IMR-90 (cell line): Measurements from ENCODE around the gene CSF1. TPM values are rescaled to one million over a fixed set of nuclear protein-coding genes. Genes with fewer than 3 reads are reported as not detected.
A peak's percentile ranks its signal among the peaks of the same experiment; 100 is the strongest.

Experiments
- ATAC-seq: fragments of 200-7000 bp; cut with Tn5 transposase; 2 replicates; pipeline ENCODE4 v1.9.1; 2020; ENCODE audit warnings: low read depth, mild to moderate bottlenecking, moderate library complexity
- BruUV-seq: library from RNA; stranded (reverse); fragments of 400-500 nt; replicated peaks from 2 replicates; lab custom pipeline; 2021; lab: Mats Ljungman, UMichigan
- CTCF ChIA-PET: fragments of 300-600 bp; formaldehyde crosslinking; extraction: SDS; loops from one replicate; lab custom pipeline; 2021; ENCODE audit warnings: antibody characterized with exemption; lab: Yijun Ruan, JAX
- POLR2A ChIA-PET: fragments of 300-600 bp; sonication (Branson Sonifier 250); formaldehyde crosslinking; loops from one replicate; lab custom pipeline; 2022; ENCODE audit warnings: antibody characterized with exemption; ENCODE audit not compliant: unreplicated experiment; lab: Charles Lee
- DNase-seq: peaks from one replicate; pipeline ENCODE4 v3.0.0; 2013
- H2AFZ ChIP-seq: replicated peaks from 2 replicates; pipeline ENCODE3; 2013; ENCODE audit warnings: low read length, mild to moderate bottlenecking; ENCODE audit not compliant: poor library complexity
- H2AK5ac ChIP-seq: 2 replicates; pipeline ENCODE4 v1.6.1; 2013; ENCODE audit warnings: low read depth, low read length, inconsistent platforms
- H2AK9ac ChIP-seq: replicated peaks from 2 replicates; pipeline ENCODE3; 2013; ENCODE audit warnings: mild to moderate bottlenecking, low read depth, low read length, moderate library complexity; ENCODE audit not compliant: poor library complexity
- H2BK120ac ChIP-seq: 2 replicates; pipeline ENCODE4 v1.6.1; 2013; ENCODE audit warnings: low read depth, low read length, inconsistent platforms
- H2BK15ac ChIP-seq: 3 replicates; pipeline ENCODE4 v1.6.1; 2013; ENCODE audit warnings: low read depth, low read length, inconsistent platforms
- H2BK20ac ChIP-seq: 2 replicates; pipeline ENCODE4 v1.6.1; 2013; ENCODE audit warnings: low read depth, mild to moderate bottlenecking, inconsistent platforms, low read length, moderate library complexity
- H2BK5ac ChIP-seq: 2 replicates; pipeline ENCODE4 v1.6.1; 2013; ENCODE audit warnings: mild to moderate bottlenecking, low read depth, low read length, inconsistent platforms; ENCODE audit not compliant: poor library complexity, severe bottlenecking
- H3K14ac ChIP-seq: replicated peaks from 2 replicates; pipeline ENCODE4 v1.6.1; 2013; ENCODE audit warnings: low read depth, low read length, inconsistent platforms
- H3K18ac ChIP-seq: 2 replicates; pipeline ENCODE4 v1.6.1; 2013; ENCODE audit warnings: low read depth, low read length, control low read depth
- H3K23ac ChIP-seq: 2 replicates; pipeline ENCODE4 v1.6.1; 2013; ENCODE audit warnings: low read depth, low read length, inconsistent platforms
- H3K27ac ChIP-seq: 2 replicates; pipeline ENCODE4 v1.5.1; 2013; ENCODE audit warnings: mild to moderate bottlenecking, control low read depth, low read length; ENCODE audit not compliant: insufficient read depth
- H3K27me3 ChIP-seq: 2 replicates; pipeline ENCODE4 v1.6.1; 2013; ENCODE audit warnings: low read length; ENCODE audit not compliant: control insufficient read depth, insufficient read depth
- H3K36me3 ChIP-seq: 2 replicates; pipeline ENCODE4 v1.6.1; 2013; ENCODE audit warnings: low read length, mixed read lengths; ENCODE audit not compliant: control insufficient read depth, insufficient read depth
- H3K4ac ChIP-seq: 2 replicates; pipeline ENCODE4 v1.6.1; 2013; ENCODE audit warnings: low read depth, low read length, inconsistent platforms
- H3K4me1 ChIP-seq: 2 replicates; pipeline ENCODE4 v1.6.1; 2013; ENCODE audit warnings: low read length, mixed read lengths; ENCODE audit not compliant: control insufficient read depth, insufficient read depth
- H3K4me2 ChIP-seq: 2 replicates; pipeline ENCODE4 v1.6.1; 2013; ENCODE audit warnings: low read depth, mild to moderate bottlenecking, control low read depth, low read length, moderate library complexity
- H3K4me3 ChIP-seq: 2 replicates; pipeline ENCODE4 v1.5.1; 2013; ENCODE audit warnings: low read depth, mild to moderate bottlenecking, control low read depth, low read length, moderate library complexity; ENCODE audit not compliant: insufficient read depth
- H3K56ac ChIP-seq: 2 replicates; pipeline ENCODE4 v1.6.1; 2013; ENCODE audit warnings: low read length, inconsistent platforms; ENCODE audit not compliant: insufficient read depth; ENCODE audit errors: extremely low read depth
- H3K79me1 ChIP-seq, 2 experiments: 2 replicates each; pipeline ENCODE4 v1.6.1; 2013; ENCODE audit warnings: low read length in 2 of 2, inconsistent platforms in 1 of 2, low read depth in 1 of 2
- H3K9ac ChIP-seq: 2 replicates; pipeline ENCODE4 v1.6.1; 2013; ENCODE audit warnings: low read depth, low read length, control low read depth
- H3K9me1 ChIP-seq: 2 replicates; pipeline ENCODE4 v1.6.1; 2013; ENCODE audit warnings: low read length, inconsistent platforms; ENCODE audit not compliant: insufficient read depth
- H3K9me3 ChIP-seq: 2 replicates; pipeline ENCODE4 v1.6.1; 2013; ENCODE audit warnings: low read length; ENCODE audit not compliant: control insufficient read depth, insufficient read depth
- H4K20me1 ChIP-seq: 2 replicates; pipeline ENCODE4 v1.6.1; 2013; ENCODE audit warnings: low read length, inconsistent platforms; ENCODE audit not compliant: insufficient read depth
- H4K5ac ChIP-seq: 2 replicates; pipeline ENCODE4 v1.6.1; 2013; ENCODE audit warnings: mild to moderate bottlenecking, low read depth, low read length, control low read depth
- H4K8ac ChIP-seq, 2 experiments: 2 replicates each; pipeline ENCODE4 v1.6.1; 2013; ENCODE audit warnings: low read depth in 2 of 2, low read length in 2 of 2, control low read depth in 1 of 2, inconsistent platforms in 1 of 2
- H4K91ac ChIP-seq: 2 replicates; pipeline ENCODE4 v1.6.1; 2013; ENCODE audit warnings: low read depth, low read length, inconsistent platforms; ENCODE audit not compliant: insufficient read depth
- MAZ ChIP-seq: IDR thresholded peaks from 2 replicates; pipeline ENCODE4 v1.6.1; 2012; ENCODE audit warnings: low read depth, mild to moderate bottlenecking, low read length, improper control_type of control experiment, moderate library complexity, borderline replicate concordance
- NFE2L2 ChIP-seq: fragments of 150-350 bp; IDR thresholded peaks from 2 replicates; pipeline ENCODE4 v1.6.1; 2016; ENCODE audit warnings: low read depth, mild to moderate bottlenecking, low read length
- RAD21 ChIP-seq: IDR thresholded peaks from 2 replicates; pipeline ENCODE4 v1.6.1; 2012; ENCODE audit warnings: low read length, improper control_type of control experiment
- RCOR1 ChIP-seq: IDR thresholded peaks from 2 replicates; pipeline ENCODE4 v1.6.1; 2012; ENCODE audit warnings: mild to moderate bottlenecking, low read length, improper control_type of control experiment; ENCODE audit not compliant: insufficient replicate concordance
- SMC3 ChIP-seq: fragments of 150-350 bp; IDR thresholded peaks from 2 replicates; pipeline ENCODE4 v1.6.1; 2016; ENCODE audit warnings: low read depth, mild to moderate bottlenecking, antibody characterized with exemption, low read length, moderate library complexity
- USF2 ChIP-seq: fragments of 150-350 bp; IDR thresholded peaks from 2 replicates; pipeline ENCODE4 v1.6.1; 2017; ENCODE audit warnings: mild to moderate bottlenecking, antibody characterized with exemption, low read length, low read depth
- WGBS, 2 experiments: methylation state at CpG; one replicate each; pipeline versions ENCODE4 v1.1.5 to v1.1.7; 2013; ENCODE audit warnings: missing lambda C conversion rate in 2 of 2; ENCODE audit not compliant: insufficient read length in 1 of 2; ENCODE audit errors: extremely low coverage in 2 of 2; 5-methylcytosine and 5-hydroxymethylcytosine counted together
- dilution Hi-C: fragments of 300-500 bp; cut with HindIII; formaldehyde crosslinking; loops from one replicate; pipeline ENCODE4 v1.14.3; 2018; ENCODE audit warnings: low sequenced_read_pairs; ENCODE audit not compliant: unreplicated experiment
- in situ Hi-C: fragments of 300-500 bp; cut with MboI; formaldehyde crosslinking; loops from 3 replicates; pipeline ENCODE4 v1.14.3; 2019; ENCODE audit warnings: low sequenced_read_pairs, inconsistent platforms, mixed read lengths
- intact Hi-C: fragments of 100-400 bp; cut with micrococcal nuclease; formaldehyde crosslinking; loops from 2 replicates; pipeline ENCODE4 v1.10.0; 2022
- polyA plus RNA-seq, 3 experiments: library from polyadenylated mRNA; depleted of rRNA; stranded (reverse); fragments of >200 nt; gene quantifications; 2 replicates each; pipeline ENCODE4 v1.2.3, GENCODE V29; 2012; ENCODE audit warnings: low replicate concordance in 1 of 3
- total RNA-seq: library from RNA; depleted of rRNA; stranded (reverse); fragments of >200 nt; gene quantifications from 2 replicates; pipeline ENCODE4 v1.2.3, GENCODE V29; 2012
- TF ChIP-seq, protein P1 (sequence below): conservative IDR thresholded peaks from 2 replicates; pipeline ENCODE4 v1.5.1; 2012; ENCODE audit warnings: mild to moderate bottlenecking, low read depth, low read length, improper control_type of control experiment

Gene CSF1
- total and polyA plus RNA-seq, 2 of the 4 experiments (the other 2 are of a cell fraction): 14.3 to 22.0 TPM

DNA sequence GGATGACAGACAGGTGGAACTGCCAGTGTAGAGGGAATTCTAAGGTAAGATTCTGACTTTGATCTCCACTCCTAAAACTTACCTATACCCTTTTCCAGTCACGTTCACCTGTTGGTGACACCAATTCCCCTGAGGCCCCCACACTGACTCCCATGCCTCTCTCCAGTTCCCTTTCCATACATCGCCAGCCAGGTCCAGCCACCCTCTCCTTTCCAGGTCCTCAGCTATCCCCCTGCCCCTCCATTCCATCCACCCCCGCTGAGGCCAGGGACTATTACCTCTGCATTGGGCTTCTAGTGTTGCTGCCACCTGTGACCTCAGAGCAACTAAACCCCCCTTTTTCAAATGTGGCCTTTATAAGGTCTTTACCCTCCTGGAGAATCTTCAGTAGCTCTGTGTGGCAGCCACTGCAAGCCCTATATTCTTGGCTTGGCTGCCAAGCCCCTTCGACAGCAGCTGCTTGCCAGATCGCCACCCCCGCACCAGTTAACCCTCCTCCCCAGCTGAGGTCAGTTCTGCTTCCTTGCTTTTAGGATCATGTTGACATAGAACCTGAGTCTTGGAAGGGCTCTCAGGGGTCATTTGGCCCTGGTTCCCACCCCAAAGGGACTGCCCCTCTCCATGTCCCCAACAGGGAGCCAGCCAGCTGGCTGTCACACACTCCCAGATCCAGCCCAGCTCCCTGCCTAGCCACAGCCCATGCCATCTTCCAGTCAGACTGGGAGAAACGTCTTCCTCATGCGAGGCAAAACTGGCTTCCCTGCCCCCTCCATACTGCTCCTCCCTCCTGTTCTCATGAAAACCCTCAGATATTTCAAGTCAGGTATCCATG, 14.7 kb downstream of the CSF1 start:
- Histone ChIP-seq H4K20me1 (peaks cover 10% of the 10 kb centered on the region), H2AK9ac (no peak overlapping the region), H2BK120ac (no peak overlapping the region), H3K4ac (no peak overlapping the region), H4K5ac (no peak overlapping the region), H3K9ac (no peak overlapping the region), H3K18ac (no peak overlapping the region), H3K56ac (no peak overlapping the region), H3K4me2 (no peak overlapping the region), H3K36me3 (peaks cover 93% of the 10 kb centered on the region), H4K91ac (no peak overlapping the region), H2AFZ (no peak overlapping the region), H3K9me3 (no peaks in the 10 kb centered on the region), H3K79me1 (peaks cover 4 to 77% of the 10 kb centered on the region in 2 experiments; a peak in 3 of 4 replicates), H2BK15ac (no peak overlapping the region), H2AK5ac (peak overlapping the region; percentile 24; the same call in 1 of the 2 replicates), H3K27ac (no peak overlapping the region), H3K4me3 (no peak overlapping the region), H3K27me3 (no peaks in the 10 kb centered on the region), H2BK5ac (no peak overlapping the region), H3K4me1 (peaks cover 14% of the 10 kb centered on the region), H3K9me1 (peaks cover 9% of the 10 kb centered on the region), H3K23ac (no peak overlapping the region), H3K14ac (no peak overlapping the region), H2BK20ac (no peak overlapping the region), H4K8ac (no peak overlapping the region)
- in situ Hi-C loops (no loop called here), intact Hi-C loops (no loop called here), dilution Hi-C loops (no loop called here)
- ChIA-PET POLR2A (no interaction called here), CTCF (interaction anchor here (0.6 kb wide), 1 partner anchor 59 kb away, joined by 3 read pairs; the partner anchor contains the start of gene AHCYL1)
- ATAC-seq (no peak), DNase-seq (no peak)
- 100% methylated on average over 5 of the region's 8 CpGs; no CpG with 5 or more reads in 1 of the 2 experiments for WGBS, 2 experiments
- TF ChIP-seq RAD21 (no peak), NFE2L2 (no peak), RCOR1 (no peak), USF2 (no peak), MAZ (no peak), SMC3 (no peak)
- TF ChIP-seq, protein P1, sequence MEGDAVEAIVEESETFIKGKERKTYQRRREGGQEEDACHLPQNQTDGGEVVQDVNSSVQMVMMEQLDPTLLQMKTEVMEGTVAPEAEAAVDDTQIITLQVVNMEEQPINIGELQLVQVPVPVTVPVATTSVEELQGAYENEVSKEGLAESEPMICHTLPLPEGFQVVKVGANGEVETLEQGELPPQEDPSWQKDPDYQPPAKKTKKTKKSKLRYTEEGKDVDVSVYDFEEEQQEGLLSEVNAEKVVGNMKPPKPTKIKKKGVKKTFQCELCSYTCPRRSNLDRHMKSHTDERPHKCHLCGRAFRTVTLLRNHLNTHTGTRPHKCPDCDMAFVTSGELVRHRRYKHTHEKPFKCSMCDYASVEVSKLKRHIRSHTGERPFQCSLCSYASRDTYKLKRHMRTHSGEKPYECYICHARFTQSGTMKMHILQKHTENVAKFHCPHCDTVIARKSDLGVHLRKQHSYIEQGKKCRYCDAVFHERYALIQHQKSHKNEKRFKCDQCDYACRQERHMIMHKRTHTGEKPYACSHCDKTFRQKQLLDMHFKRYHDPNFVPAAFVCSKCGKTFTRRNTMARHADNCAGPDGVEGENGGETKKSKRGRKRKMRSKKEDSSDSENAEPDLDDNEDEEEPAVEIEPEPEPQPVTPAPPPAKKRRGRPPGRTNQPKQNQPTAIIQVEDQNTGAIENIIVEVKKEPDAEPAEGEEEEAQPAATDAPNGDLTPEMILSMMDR: no peak
- no TSS peak for BruUV-seq
